K562 (cell line): ENCODE data around the gene HDC. TPM values are rescaled to one million over a fixed set of nuclear protein-coding genes. Genes with fewer than 3 reads are reported as not detected.

ENCODE experiments used
- CBFA2T3 ChIP-seq: fragments of 450-650 bp; IDR thresholded peaks from 2 replicates; pipeline ENCODE4 v1.6.1; 2017
- ETV1 ChIP-seq: fragments of 450-650 bp; conservative IDR thresholded peaks from 2 replicates; pipeline ENCODE4 v1.6.1; 2016; ENCODE audit warnings: missing genetic modification characterization, control low read depth, low read depth, missing compliant biosample characterization
- GTF2E2 ChIP-seq: fragments of 200-800 bp; sonication (Bioruptor generic); IDR thresholded peaks from 2 replicates; pipeline ENCODE4 v1.6.1; 2016; ENCODE audit warnings: missing genetic modification characterization, missing compliant biosample characterization
- HNRNPUL1 ChIP-seq: fragments of 200-400 bp; formaldehyde crosslinking; IDR thresholded peaks from 2 replicates; pipeline ENCODE4 v1.6.1; 2017; ENCODE audit warnings: low read length
- JUND ChIP-seq, 2 experiments: IDR thresholded peaks; 2 replicates in 1 of 2; 3 replicates in 1 of 2; pipeline ENCODE4 v1.6.1; 2011; ENCODE audit warnings: borderline replicate concordance in 2 of 2, low read depth in 2 of 2, low read length in 2 of 2, improper control_type of control experiment in 1 of 2, missing biosample characterization in 1 of 2, missing genetic modification characterization in 1 of 2, missing genetic modification reagents in 1 of 2
- KLF6 ChIP-seq: fragments of 250-450 bp; sonication (Bioruptor Pico); IDR thresholded peaks from 2 replicates; pipeline ENCODE4 v1.4.0; 2020; ENCODE audit warnings: mild to moderate bottlenecking, moderate library complexity, borderline replicate concordance
- MTA1 ChIP-seq: fragments of 450-650 bp; IDR thresholded peaks from 2 replicates; pipeline ENCODE4 v1.6.1; 2017; ENCODE audit warnings: borderline replicate concordance
- MYBL2 ChIP-seq, 2 experiments: fragments of 450-650 bp in 1 of 2; sonication (generic) in 1 of 2; formaldehyde crosslinking in 1 of 2; IDR thresholded peaks; 2 replicates each; pipeline versions ENCODE4 v1.6.1 to v1.8.1; 2017 to 2022; ENCODE audit warnings: borderline replicate concordance in 1 of 2, inconsistent platforms in 1 of 2, low read depth in 1 of 2, mild to moderate bottlenecking in 1 of 2, missing genetic modification reagents in 1 of 2, moderate library complexity in 1 of 2
- NCOA4 ChIP-seq: fragments of 450-650 bp; IDR thresholded peaks from 2 replicates; pipeline ENCODE4 v1.6.1; 2018; ENCODE audit warnings: mild to moderate bottlenecking; ENCODE audit not compliant: partially characterized antibody
- NR1H2 ChIP-seq: sonication (generic); formaldehyde crosslinking; IDR thresholded peaks from 2 replicates; pipeline ENCODE4 v1.4.0; 2020; ENCODE audit warnings: mild to moderate bottlenecking, missing genetic modification reagents
- PHB2 ChIP-seq: fragments of 450-650 bp; IDR thresholded peaks from 2 replicates; pipeline ENCODE4 v1.6.1; 2017; ENCODE audit warnings: low read depth
- SMARCA4 ChIP-seq: fragments of 450-650 bp; IDR thresholded peaks from 2 replicates; pipeline ENCODE4 v1.6.1; 2016
- TEAD1 ChIP-seq, 2 experiments: fragments of 450-650 bp in 1 of 2; sonication (generic) in 1 of 2; formaldehyde crosslinking; IDR thresholded peaks; 2 replicates each; pipeline versions ENCODE4 v1.4.0 to v1.8.0; 2020 to 2022; ENCODE audit warnings: mild to moderate bottlenecking in 2 of 2, missing genetic modification reagents in 1 of 2
- ZNF212 ChIP-seq: fragments of 450-650 bp; formaldehyde crosslinking; IDR thresholded peaks from 2 replicates; pipeline ENCODE4 v1.4.0; 2020; ENCODE audit warnings: mild to moderate bottlenecking
- ZNF23 ChIP-seq: fragments of 250-450 bp; sonication (Bioruptor Pico); IDR thresholded peaks from 2 replicates; pipeline ENCODE4 v1.4.0; 2020; ENCODE audit warnings: mild to moderate bottlenecking
- ZNF384 ChIP-seq: IDR thresholded peaks from 2 replicates; pipeline ENCODE4 v1.6.1; 2012; ENCODE audit warnings: low read depth, low read length, improper control_type of control experiment
- ZNF592 ChIP-seq: fragments of 450-650 bp; IDR thresholded peaks from 2 replicates; pipeline ENCODE4 v1.6.1; 2017; ENCODE audit warnings: antibody characterized with exemption, mild to moderate bottlenecking
- ZNF639 ChIP-seq, 2 experiments: fragments of 200-800 bp in 1 of 2; sonication (Bioruptor generic) in 1 of 2; sonication (generic) in 1 of 2; formaldehyde crosslinking in 1 of 2; IDR thresholded peaks in 1 of 2; conservative IDR thresholded peaks in 1 of 2; 2 replicates each; pipeline versions ENCODE4 v1.5.0 to v1.6.1; 2016 to 2020; ENCODE audit warnings: missing compliant biosample characterization in 1 of 2, missing genetic modification characterization in 1 of 2, missing genetic modification reagents in 1 of 2
- ZNF76 ChIP-seq: fragments of 250-450 bp; sonication (Bioruptor Pico); IDR thresholded peaks from 2 replicates; pipeline ENCODE4 v1.4.0; 2020; ENCODE audit warnings: mild to moderate bottlenecking, moderate library complexity, borderline replicate concordance
- ZNF766 ChIP-seq: fragments of 200-800 bp; sonication (Bioruptor generic); conservative IDR thresholded peaks from 2 replicates; pipeline ENCODE4 v1.6.1; 2016; ENCODE audit warnings: missing genetic modification characterization, missing compliant biosample characterization
- ZNF778 ChIP-seq: fragments of 450-650 bp; formaldehyde crosslinking; IDR thresholded peaks from 2 replicates; pipeline ENCODE4 v1.4.0; 2020; ENCODE audit warnings: mild to moderate bottlenecking, moderate library complexity
- ZNF785 ChIP-seq: fragments of 250-450 bp; sonication (Bioruptor Pico); IDR thresholded peaks from 2 replicates; pipeline ENCODE4 v1.4.0; 2020; ENCODE audit warnings: mild to moderate bottlenecking
- polyA plus RNA-seq, 8 experiments: library from polyadenylated mRNA; depleted of rRNA in 4 of 8; stranded (reverse) in 5 of 8; unstranded in 3 of 8; fragments of >200 nt; fragmentation: Nextera tagmentation in 2 of 8; fragmentation: Illumina TruSeq in 1 of 8; extraction: Ambion mirVana in 2 of 8; extraction: Trizol in 1 of 8; gene quantifications; 2 replicates each; pipeline versions ENCODE4 v1.2.1 to v1.2.3, GENCODE V29; 2011 to 2014; ENCODE audit warnings: inconsistent platforms in 1 of 8, missing spikeins in 1 of 8
- total RNA-seq, 7 experiments: library from RNA; depleted of rRNA in 6 of 7; stranded (reverse); fragments of >200 nt in 6 of 7; fragmentation: Illumina TruSeq in 2 of 7; extraction: Trizol in 2 of 7; gene quantifications; 2 replicates each; pipeline versions ENCODE4 v1.2.1 to v1.2.3, GENCODE V29; 2011 to 2021; ENCODE audit warnings: low replicate concordance in 1 of 7

Gene HDC
- total and polyA plus RNA-seq, 9 of the 15 experiments (the other 6 are each of a cell fraction or from before 2014, with no cell fraction given): 0.26 to 5.3 (median 0.99) TPM

GRCh38 chr15:50287324-50288116, 22.0 kb upstream of the HDC start (continued):
- TF ChIP-seq TEAD1 (CRISPR knock-in tag; IDR thresholded peaks at IDR 0.05) (peak in 1 of 2 experiments; percentile 63; a peak in 1 of 4 replicates), ZNF778 (no peak), ETV1 (tag) (0 out of 2 replicates have a peak, but pooled peaks have one; percentile 15), HNRNPUL1 (no peak), GTF2E2 (no peak), CBFA2T3 (0 out of 2 replicates have a peak, but pooled peaks have one; percentile 17), NR1H2 (CRISPR knock-in tag) (no peak), NCOA4 (no peak), ZNF23 (CRISPR knock-in tag) (no peak), ZNF785 (no peak), JUND (IDR thresholded peaks at IDR 0.05; ENCODE audit: borderline replicate concordance, low read depth, low read length) (0 out of 2 replicates have a peak, but pooled peaks have one; percentile 2), JUND (tag; IDR thresholded peaks at IDR 0.05; ENCODE audit: borderline replicate concordance, low read depth, low read length) (no peak; the same call in 2 of the 3 replicates), ZNF212 (CRISPR knock-in tag) (no peak), KLF6 (CRISPR knock-in tag) (peak; percentile 36; the same call in 1 of the 2 replicates), PHB2 (no peak), ZNF766 (CRISPR knock-in tag) (0 out of 2 replicates have a peak, but pooled peaks have one; percentile 38), ZNF76 (CRISPR knock-in tag) (peak; percentile 80), MTA1 (0 out of 2 replicates have a peak, but pooled peaks have one; percentile 20), ZNF592 (peak; percentile 26; the same call in 1 of the 2 replicates), ZNF384 (no peak), MYBL2 (IDR thresholded peaks at IDR 0.05; ENCODE audit: low read depth) (no peak), MYBL2 (CRISPR knock-in tag; IDR thresholded peaks at IDR 0.05; ENCODE audit: borderline replicate concordance) (no peak), ZNF639 (CRISPR knock-in tag; conservative IDR thresholded peaks at IDR 0.05 in 1 of 2, IDR thresholded peaks at IDR 0.05 in 1 of 2) (no peak), SMARCA4 (0 out of 2 replicates have a peak, but pooled peaks have one; percentile 20)
